Hematopoietic multipotent progenitor cell treated with erythropoietin and hydrocortisone succinate and interleukin-3 and kit ligand, for 4 days (in vitro differentiated cells): Measurements from ENCODE around the gene CFAP46.
"Not testable (repeated sequence)": the region's sequence is repeated elsewhere in the genome, so short reads cannot be mapped to it uniquely, and the experiment has no call there.

Source experiments
- DNase-seq: peaks from one replicate; pipeline ENCODE4 v3.0.0-alpha.2; 2015

CFAP46 gene

DNA sequence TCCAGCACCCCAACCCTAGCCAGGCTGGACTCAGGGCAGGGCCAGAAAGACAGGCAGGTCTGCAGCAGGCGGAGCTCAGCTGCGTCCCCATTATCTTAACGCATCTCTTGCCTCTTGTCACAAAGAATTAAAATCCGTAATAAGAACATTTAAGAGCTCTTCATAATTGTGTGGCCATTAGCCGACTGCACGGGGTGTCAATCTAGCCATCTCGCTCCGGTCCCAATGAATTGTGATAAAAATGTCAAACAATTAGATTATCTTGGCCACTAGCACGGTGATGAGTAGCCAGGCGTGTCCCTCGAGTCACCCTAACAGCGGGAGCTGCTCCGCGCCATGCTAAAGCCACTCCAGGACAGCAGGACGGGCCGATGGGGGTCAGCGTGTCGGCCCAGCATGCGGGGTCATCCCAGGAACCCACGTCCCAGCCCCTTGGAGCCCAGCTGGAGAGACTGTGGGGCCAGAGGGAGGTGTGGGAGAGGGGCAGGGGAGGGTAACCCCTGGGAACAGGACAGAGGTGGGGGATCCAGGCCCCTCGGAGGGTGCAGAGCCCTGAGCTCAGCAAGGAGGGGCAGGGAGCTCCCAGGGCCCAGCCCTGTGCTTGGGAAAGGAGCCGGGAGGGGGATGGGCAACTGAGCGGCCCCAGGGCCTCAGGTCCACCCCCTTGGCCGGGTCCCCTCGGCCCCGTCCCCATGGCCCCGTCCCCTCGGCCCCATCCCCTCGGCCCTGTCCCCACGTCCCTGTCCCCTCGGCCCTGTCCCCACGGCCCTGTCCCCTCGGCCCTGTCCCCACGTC lies 138.8 kb downstream of the CFAP46 start:
- no peak for DNase-seq

DNA sequence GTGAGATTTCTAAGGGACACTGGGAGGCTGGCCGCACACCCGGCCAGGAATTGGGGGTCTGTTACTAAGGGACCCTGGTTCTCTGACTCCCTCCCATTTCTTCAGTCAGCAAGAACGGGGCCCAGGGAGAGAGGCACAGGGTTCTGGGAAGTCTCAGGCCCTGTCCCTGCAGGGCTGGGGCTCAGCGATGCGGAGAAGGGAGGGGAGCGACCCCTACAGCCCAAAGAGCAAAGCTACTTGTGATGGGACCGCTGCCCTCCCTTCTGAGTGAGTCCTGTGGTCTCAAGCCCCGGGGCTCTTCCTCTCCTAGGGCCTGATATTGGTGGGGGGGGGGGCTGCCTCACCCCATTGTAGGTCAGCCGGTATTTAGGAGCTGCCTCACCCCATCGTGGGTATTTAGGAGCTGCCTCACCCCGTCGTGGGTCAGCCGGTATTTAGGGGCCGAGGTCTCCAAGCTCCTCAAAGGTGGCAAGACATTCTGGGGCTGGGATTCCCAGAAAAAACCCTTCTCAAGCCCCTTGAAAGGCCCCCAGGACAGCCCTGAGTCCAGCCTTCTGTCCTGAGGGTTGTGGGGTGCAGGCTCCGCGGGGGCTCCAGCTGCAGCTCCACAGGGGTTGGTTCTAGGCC lies 139.6 kb downstream of the CFAP46 start:
- no peak for DNase-seq

DNA sequence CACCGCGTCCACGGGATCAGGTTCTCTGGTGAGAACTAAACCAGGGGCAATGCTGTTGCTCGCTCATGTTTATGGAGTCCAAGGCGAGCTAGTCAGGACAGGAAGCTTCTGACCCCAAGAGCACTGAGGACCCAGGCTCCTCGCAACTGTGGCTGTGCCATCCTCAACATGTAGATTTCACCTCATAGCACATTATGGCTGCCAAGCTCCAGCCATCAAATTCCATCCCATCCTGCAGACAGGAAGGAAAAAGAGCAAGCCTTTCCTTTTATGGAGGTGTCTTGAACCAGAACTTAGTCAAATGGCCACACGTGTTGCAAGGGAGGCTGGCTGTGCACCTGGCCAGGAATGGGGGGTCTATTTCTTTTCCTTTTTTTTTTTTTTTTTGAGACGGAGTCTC lies 140.3 kb downstream of the CFAP46 start:
- no peak for DNase-seq

DNA sequence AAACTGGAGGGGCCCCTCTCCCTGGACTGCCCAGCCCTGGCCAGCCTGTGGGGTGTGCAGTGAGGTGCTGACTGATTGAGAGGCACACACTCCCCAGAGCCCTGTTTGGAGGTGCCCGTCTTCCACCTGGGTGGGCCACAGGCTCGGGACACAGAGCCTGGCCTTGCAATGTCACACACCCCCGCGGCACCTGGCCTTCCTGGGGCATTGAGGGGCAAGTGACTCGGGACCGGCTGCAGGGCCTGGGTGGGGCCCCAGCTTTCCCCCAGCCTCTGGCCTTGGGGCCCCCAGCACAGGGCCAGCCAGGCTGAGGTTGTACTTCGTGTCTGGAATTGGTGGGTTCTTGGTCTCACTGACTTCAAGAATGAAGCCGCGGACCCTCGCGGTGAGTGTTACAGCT lies 142.5 kb downstream of the CFAP46 start:
- no peak for DNase-seq

DNA sequence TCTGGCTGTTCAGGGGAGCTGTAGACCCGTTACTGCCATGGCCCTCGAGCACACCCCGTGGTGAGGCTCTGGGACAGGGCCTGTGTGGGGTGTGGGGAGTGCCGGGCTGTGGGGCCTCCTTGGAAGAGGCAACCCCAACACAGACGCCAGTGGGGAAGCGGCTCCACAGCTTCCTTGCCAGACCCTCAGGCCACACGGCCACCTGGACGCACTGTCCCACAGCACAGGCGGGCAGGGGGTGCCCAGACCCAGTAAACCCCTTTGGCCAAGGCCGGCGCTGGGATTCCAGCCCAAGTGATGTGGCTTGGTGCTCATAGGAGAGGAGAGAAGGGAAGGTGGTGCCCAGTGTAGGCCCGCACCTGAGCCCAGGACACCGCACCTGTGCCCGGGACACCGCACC lies 143.5 kb downstream of the CFAP46 start:
- DNase-seq: no peak

DNA sequence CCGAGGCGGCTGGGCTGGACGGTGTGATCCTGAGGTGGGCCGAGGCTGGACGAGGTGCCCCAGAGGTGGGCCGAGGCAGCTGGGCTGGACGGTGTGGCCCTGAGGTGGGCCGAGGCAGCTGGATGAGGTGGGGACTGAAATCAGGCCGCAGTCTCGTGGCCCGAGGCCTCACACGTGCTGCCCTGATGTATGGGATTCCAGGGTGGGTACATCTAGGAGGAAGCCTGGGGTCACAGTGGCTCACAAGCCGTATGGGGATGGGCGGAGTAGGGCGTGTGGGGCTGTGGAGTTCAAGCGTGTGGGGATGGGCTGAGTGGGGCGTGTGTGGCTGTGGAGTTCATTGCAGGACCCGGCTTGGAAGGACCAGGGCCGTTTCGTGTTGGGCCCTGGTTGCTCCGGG lies 144.0 kb downstream of the CFAP46 start:
- no peak for DNase-seq

DNA sequence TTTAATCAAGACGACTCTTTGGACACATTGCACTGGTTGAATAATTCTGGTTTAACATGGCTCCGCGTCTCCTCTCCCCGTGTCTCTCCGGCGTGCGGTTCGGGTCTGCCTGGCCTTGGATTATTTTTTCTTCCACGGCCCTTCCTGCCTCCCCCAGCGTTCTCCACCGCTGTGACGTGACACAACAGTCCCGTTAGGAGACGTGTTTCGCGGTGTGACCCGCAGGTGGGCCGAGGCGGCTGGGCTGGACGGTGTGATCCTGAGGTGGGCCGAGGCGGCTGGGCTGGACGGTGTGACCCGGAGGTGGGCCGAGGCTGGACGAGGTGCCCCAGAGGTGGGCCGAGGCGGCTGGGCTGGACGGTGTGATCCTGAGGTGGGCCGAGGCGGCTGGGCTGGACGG lies 144.4 kb downstream of the CFAP46 start:
- not testable (repeated sequence) for DNase-seq

DNA sequence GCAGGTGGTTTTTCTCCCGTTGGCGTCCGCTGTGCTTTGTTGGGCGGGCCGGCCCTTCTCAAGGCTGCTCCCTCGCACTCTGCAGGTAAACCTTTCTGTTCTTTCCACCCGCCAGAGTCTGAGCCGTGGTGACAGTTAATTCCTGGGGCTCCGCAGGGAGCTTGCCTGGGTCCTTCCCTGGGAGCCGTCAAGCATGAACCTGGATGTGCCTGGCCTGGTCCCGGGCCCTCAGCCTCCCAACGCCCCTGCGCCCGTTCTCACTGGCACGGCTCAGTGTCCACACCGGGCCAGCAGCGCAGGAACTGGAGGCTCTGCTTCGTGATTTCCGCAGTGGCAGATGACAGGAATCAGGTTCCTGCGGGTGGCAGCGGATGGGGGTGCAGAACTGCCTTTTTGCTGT lies 145.5 kb downstream of the CFAP46 start:
- no peak for DNase-seq

DNA sequence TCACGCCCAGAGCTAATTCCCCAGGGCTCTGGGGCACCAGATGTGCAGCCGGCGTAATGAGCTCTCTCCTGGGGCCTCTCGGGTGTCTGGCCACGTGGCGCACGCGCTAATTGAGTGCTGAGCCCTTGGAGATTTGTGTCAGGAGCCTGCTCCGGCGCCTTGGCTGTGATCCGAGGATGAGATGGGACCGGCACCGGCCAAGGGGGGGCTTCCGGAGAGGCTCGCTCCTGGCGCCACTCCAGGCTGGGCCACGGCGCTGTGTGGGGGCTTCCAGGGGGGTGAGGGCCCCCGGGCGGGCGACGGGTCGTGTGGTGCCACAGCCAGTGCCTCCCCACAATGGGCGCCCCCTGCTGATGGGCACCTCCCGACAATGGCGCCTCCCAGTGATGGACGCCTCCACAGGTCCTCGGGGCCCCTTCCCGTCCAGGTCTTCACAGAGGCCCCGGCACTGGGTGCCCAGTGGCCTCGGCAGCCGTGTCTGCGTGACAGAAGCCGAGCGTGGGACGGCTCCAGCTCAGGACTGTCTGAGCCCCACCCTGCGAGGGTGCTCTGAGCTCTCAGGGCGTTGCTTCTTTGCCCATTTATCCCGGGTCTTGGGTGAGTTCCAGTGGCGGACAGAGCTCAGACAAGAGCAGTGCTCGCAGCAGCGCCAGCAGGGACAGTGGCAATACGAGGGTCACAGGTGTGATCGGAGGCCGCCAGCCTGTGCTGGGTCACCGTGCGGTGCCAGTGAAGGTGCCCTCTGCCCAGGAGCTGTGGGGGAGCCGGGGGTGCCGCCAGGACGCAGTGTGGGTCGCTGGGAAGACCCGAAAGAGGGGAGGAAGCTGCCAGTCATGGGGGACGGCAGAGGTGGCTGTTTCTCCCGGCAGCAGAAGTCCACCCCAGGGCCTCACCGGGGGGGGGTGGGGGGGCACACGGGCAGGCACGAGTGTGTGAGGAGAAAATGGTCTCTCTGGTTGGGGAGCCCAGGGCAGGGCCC lies 148.2 kb downstream of the CFAP46 start:
- no peak for DNase-seq

DNA sequence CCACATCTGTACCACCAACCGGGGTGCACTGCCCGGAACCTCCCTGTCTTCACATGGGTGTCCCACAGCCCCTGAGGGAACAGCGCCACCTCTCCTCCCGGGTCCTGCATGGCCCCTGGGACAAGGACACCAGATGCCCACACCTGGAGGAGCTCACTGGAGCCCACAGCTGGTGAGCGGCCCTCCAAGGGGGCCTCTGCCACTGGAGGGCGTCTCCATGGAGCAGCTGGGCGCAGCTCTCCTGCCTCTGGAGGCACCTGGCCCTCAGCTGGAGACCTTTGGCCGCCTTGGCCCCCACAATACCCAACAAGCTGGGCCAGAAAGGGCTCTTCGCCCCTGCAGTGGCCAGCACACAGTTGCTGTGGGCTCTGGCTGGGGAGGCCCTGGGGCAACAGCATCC lies 149.2 kb downstream of the CFAP46 start:
- no peak for DNase-seq

DNA sequence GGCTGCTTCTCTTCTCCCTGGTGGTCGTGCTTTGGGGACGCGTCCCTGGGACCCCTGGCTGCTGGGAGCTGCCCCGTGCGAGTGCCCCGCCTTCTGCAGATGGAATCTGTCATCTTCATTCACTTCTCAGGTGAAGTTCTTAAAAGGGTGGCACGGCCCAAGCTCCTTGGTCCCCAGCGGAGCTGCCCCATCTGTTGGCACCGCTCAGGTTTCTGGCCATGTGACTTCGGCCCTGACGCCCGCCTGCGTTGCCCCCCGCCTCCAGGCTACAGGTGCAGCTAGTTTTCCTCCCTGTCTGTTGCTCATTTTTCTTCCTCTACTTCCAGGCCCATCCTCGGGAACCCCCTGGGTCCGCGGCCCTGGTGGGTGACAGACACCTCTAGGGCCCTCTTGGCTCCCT lies 149.6 kb downstream of the CFAP46 start:
- DNase-seq: no peak

DNA sequence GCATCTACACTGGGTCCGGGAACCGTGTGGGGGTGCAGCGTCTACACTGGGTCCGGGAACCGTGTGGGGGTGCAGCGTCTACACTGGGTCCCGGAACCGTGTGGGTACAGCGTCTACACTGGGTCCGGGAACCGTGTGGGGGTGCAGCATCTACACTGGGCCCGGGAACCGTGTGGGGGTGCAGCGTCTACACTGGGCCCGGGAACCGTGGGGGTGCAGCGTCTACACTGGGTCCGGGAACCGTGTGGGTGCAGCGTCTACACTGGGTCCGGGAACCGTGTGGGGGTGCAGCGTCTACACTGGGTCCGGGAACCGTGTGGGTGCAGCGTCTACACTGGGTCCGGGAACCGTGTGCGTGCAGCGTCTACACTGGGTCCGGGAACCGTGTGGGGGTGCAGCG lies 150.3 kb downstream of the CFAP46 start:
- not testable (repeated sequence) for DNase-seq

DNA sequence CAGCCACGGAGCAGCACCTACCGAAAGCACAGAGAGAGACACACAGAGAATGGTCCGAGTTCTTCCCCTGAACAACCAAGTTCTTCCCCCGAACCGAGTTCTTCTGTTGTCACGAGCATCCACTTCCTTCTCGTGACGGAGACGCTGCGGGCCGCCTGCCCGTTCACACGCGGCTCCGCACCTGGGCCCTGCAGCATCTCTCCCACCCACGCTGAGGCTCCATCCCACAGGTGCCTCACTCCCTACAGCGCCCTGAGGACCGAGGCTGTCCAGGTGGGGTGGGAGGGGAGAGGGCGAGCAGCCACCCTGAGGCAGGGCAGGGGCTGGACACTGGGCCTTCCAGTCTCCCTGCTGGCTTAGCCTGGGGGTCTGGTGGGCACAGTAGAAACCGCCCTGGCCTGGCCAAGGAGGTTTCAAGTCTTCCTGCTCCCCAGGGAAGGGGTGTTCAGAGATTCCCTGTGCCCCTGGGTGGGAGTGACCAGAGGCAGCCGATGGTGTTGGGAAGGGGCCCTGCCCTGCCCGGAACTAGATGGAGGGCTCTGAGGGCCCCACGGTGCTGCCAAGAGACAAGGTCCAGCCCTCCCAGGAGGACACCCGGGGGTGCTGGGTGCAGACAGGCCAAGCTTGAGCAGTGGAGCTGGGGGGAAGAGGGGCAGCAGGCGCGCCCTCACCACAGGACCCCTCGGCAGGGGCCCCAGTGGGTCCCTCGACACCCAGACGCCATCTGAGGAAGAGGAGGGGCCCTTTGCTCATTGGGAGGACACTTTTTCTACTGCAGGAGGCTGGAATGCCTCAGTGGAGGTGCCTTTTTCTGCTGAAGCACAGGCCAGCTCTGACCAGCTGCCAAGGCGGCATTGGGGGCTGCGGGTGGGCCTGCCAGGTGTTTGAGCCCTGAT lies 151.2 kb downstream of the CFAP46 start:
- DNase-seq: no peak

DNA sequence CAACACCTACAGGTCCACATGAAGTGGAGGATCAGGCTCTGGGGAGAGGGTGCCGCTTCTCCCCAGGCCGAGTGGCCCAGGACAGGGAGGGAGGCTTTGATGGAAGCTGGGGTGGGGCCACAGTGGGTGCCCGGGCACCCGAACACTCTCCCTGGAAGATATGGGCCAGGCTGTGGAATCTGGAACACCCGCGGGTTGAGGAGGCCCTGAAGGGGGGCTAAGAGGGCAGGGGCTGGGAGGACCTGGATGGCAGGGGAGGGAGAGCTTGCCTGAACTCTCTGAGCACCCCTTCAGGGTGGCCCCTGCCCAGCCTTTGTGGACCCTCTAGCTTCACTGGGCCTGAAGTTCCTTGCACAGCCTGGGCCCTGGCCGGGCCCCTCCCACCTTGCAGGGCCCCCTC lies 151.9 kb downstream of the CFAP46 start:
- DNase-seq: no peak

DNA sequence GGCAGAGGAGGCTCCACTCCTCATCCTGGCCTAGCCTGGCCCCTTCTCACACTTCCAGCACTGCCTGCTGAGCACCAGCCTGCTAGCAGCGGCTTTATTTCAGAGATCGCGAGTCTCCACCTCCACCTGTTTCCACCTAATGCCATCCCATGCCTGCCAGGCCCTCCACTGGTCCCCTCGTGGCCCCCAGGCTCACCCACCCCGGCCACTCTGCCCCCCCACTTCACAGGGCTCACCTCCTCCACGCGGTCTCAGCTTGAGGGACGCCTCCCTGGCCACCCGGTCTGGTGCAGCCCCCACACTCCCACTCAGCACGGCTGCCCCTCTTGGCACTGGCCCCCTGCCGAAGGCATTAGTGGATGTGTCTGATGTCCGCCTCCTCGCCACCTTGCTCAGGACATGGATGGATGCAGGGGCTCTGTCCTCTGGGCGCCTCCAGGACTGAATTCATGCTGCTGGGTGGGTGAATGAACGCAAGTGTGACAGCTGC lies 152.7 kb downstream of the CFAP46 start:
- no peak for DNase-seq

DNA sequence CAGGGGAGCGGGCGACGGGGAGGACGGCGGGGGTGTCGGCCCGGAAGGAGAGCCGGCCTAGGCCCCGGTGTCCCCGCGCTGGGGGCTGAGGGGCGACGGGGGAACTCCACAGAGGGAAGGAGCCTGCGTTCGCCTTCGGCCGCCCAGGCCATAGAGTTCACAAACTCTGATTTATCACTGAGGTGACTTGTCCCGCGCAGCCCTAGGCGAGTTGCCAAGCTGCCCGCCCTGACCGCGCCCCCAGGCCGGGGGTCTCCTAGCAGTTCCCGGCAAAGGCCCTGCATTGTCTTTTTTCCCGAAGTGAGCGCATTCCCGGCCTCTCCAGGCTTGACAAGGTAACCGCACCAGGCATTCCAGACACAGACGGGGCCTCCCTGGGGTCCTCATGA lies 153.5 kb downstream of the CFAP46 start:
- DNase-seq: no peak

DNA sequence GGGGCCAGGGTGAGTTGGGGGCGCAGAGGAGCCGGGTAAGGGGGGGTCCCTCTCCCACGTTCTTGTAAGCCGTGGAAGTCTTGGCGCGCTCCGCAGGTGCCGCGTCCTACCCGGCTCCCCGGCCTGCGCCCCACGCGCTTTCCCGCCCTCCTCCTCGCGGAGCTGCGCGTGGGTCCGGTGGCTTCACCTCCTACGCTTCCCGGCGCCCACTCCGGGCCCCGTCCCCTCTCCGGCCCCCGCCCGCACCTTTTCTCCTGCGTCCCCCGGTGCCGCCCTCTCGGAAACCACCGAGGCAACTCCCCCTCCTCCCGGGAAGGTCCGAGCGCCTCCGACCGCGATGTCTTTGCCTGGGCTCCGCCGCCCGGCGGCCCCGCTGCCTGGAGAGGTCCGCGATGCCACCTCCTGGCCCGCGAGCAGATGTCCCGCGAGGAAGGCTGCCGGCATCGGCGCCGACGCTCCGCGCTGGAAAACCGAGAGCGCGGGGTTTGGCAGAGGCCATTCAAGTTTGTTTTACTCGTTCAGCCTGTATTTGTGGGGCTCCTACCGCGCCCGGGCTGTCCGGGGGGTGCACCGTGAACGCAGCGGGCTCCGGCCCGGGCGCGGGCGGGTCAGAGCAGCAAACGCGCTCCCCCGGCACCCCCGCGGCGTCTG lies 154.1 kb downstream of the CFAP46 start:
- DNase-seq: peak; percentile 43

DNA sequence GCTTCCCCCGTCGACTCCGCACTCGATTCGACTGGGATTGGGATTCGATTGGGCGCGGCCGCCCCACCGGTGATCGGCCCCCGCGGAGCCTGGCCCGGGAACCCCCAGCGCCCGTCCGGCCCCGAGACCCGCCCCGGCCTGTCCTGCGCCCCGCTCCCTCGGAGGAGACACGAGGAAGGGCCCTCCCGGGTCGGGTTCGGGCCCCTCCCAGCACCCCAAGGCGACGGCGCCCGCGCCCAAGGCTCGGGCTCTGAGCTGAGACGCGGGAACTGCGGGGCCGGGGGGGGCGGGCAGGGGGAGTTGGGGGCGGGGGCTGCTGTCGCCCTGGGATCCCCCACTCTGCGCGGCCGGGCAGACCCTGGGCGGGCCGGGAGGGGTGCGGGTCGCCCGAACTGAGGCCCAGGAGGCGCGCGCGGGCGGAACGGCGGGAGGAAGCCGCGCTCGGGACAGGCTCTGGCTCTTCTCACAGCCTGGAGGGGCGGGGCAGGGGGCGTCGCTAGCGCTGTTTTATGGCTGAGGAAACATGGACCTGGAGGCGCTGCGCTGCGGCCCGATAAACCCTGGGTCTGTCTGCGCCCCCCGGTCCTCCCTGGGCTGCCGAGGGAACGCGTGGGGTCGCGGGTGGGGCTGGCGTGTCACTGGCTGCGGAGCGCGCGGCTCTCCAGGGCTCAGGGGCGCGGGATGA lies 154.7 kb downstream of the CFAP46 start:
- peak; percentile 35 for DNase-seq

DNA sequence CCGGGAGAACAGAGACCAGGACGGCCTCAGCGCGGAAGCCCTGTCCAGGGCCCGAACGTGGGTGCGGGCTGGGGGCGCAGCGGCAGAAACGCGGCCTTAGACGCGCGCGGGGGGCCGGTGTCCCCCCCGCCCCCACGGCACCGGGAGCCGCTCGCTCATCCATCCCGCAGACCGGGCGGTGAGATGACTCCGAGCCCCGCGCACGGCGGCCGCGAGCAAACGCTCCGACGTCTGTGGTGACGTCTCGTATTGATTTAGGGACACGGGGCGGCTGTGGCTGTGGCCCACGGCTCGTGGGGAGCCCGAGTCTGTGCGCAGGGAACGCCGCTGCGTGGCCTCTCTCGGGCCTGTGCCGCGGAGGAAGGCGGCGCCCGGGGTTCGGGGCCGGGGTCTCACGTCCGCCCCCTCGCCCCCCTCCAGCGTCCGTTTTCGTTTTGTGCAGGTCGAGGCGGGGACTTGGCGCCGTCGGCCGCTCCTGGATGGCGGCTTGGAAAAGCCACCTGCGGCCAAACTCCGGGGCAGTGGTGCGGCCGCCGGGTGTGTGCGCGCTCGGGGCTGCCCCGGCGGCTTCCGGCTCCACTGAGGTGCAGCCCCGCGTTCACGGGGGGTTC lies 155.4 kb downstream of the CFAP46 start:
- no peak for DNase-seq

DNA sequence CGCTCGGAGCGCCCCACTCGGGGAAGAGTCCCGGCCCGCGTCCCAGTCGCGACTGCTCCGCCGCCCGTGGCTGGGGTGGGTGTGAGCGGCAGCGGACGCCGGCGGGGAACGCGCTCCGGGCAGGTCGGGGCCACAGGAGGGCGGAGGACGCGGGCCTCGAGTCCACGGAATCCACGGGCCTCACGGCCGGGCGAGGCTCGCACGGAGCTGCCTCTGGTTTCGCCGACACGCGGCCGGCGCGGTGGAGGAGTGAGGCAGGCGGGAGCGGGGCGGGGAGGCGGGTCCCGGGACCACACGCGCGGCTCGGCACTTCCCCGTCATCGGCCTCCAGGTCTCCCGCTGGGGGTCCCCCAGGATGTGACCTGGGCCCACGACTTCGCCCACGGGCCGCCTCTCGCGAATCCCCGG lies 155.9 kb downstream of the CFAP46 start:
- no peak for DNase-seq
